Measurements from ENCODE around the gene ZBTB11.

- TF ChIP-seq POLR2A (IDR thresholded peaks at IDR 0.05) (no peak), CTCF (IDR thresholded peaks at IDR 0.05 in 4 of 5, conservative IDR thresholded peaks at IDR 0.05 in 1 of 5) (no peak)
Measured at GRCh38 chr3:101680466-101680865, 3.5 kb upstream of the ZBTB11 start.

All from gastrocnemius medialis (tissue), 4 donors.